Panc1 (cell line): ENCODE results near the gene HLA-E. TPM values are rescaled to one million over a fixed set of nuclear protein-coding genes. Genes with fewer than 3 reads are reported as not detected.

Experiments
- ATAC-seq: fragments of 200-7000 bp; cut with Tn5 transposase; 2 replicates; pipeline ENCODE4 v1.9.1; 2020; ENCODE audit warnings: mild to moderate bottlenecking, moderate library complexity
- BruUV-seq: library from RNA; stranded (reverse); fragments of 400-500 nt; replicated peaks from 2 replicates; lab custom pipeline; 2021; lab: Mats Ljungman, UMichigan
- CTCF ChIA-PET: fragments of 300-600 bp; sonication (Branson Sonifier 250); formaldehyde crosslinking; loops from one replicate; lab custom pipeline; 2022; ENCODE audit warnings: antibody characterized with exemption; lab: Charles Lee
- POLR2A ChIA-PET: fragments of 300-600 bp; sonication (Branson Sonifier 250); formaldehyde crosslinking; loops from one replicate; lab custom pipeline; 2022; ENCODE audit warnings: antibody characterized with exemption; lab: Charles Lee
- DNase-seq: peaks from one replicate; pipeline ENCODE4 v3.0.0-alpha.2; 2010; ENCODE audit warnings: low read depth, low spot score
- H3K27ac ChIP-seq: 2 replicates; pipeline ENCODE4 v1.5.1; 2011; ENCODE audit warnings: mild to moderate bottlenecking, low read length, inconsistent platforms
- H3K27me3 ChIP-seq: fragments of 200-500 bp; sonication (Bioruptor generic); 2 replicates; pipeline ENCODE4 v1.6.0; 2014; ENCODE audit warnings: low read length, inconsistent platforms; ENCODE audit not compliant: control insufficient read depth, insufficient read depth
- H3K36me3 ChIP-seq: fragments of 200-500 bp; sonication (Bioruptor generic); 2 replicates; pipeline ENCODE4 v1.5.1; 2014; ENCODE audit warnings: inconsistent platforms, mild to moderate bottlenecking, low read length, moderate library complexity; ENCODE audit not compliant: control insufficient read depth, insufficient read depth
- H3K4me1 ChIP-seq: 2 replicates; pipeline ENCODE4 v1.5.1; 2011; ENCODE audit warnings: inconsistent platforms, mild to moderate bottlenecking, low read length, moderate library complexity; ENCODE audit not compliant: control insufficient read depth, insufficient read depth
- H3K4me3 ChIP-seq, 2 experiments: 2 replicates each; pipeline ENCODE4 v1.5.1; 2011 to 2012; ENCODE audit warnings: low read depth in 2 of 2, low read length in 2 of 2, mild to moderate bottlenecking in 2 of 2, inconsistent platforms in 1 of 2, moderate library complexity in 1 of 2
- H3K9me3 ChIP-seq: fragments of 200-500 bp; sonication (Bioruptor generic); 2 replicates; pipeline ENCODE4 v1.5.1; 2014; ENCODE audit warnings: low read depth, mild to moderate bottlenecking, inconsistent platforms, low read length, moderate library complexity; ENCODE audit not compliant: control insufficient read depth, insufficient read depth
- POLR2AphosphoS5 ChIP-seq: IDR thresholded peaks from 2 replicates; pipeline ENCODE4 v1.6.1; 2012; ENCODE audit warnings: mild to moderate bottlenecking, low read depth, low read length, moderate library complexity
- SIN3A ChIP-seq: IDR thresholded peaks from 2 replicates; pipeline ENCODE4 v1.6.1; 2012; ENCODE audit warnings: low read depth, mild to moderate bottlenecking, low read length, moderate library complexity, borderline replicate concordance; ENCODE audit not compliant: insufficient read depth
- TCF7L2 ChIP-seq: IDR thresholded peaks from 2 replicates; pipeline ENCODE4 v1.6.1; 2011; ENCODE audit warnings: mild to moderate bottlenecking, low read depth, low read length, inconsistent platforms
- in situ Hi-C: cut with HindIII; loops from 2 replicates; pipeline ENCODE4 v1.10.0; 2016; ENCODE audit warnings: low sequenced_read_pairs, low pct_unique_long_range_greater_than_20kb
- intact Hi-C: fragments of 100-400 bp; cut with micrococcal nuclease; formaldehyde crosslinking; loops from one replicate; pipeline ENCODE4 v1.10.0; 2022; ENCODE audit not compliant: unreplicated experiment
- total RNA-seq: library from RNA; stranded (reverse); gene quantifications from one replicate; pipeline ENCODE4 v1.2.1, GENCODE V29; 2021; ENCODE audit not compliant: unreplicated experiment
- TF ChIP-seq, protein P1 (sequence below), 2 experiments: IDR thresholded peaks; 2 replicates each; pipeline ENCODE4 v1.6.1; 2011 to 2012; ENCODE audit warnings: low read depth in 2 of 2, control low read depth in 1 of 2, low read length in 1 of 2, mild to moderate bottlenecking in 1 of 2, moderate library complexity in 1 of 2; ENCODE audit not compliant: insufficient read depth in 1 of 2
- TF ChIP-seq, protein P2 (sequence below): fragments of 450-650 bp; IDR thresholded peaks from 2 replicates; pipeline ENCODE4 v1.5.1; 2017; ENCODE audit warnings: mild to moderate bottlenecking

HLA-E gene
- total RNA-seq, 1 experiment from 2014 or later: 132 TPM

DNA sequence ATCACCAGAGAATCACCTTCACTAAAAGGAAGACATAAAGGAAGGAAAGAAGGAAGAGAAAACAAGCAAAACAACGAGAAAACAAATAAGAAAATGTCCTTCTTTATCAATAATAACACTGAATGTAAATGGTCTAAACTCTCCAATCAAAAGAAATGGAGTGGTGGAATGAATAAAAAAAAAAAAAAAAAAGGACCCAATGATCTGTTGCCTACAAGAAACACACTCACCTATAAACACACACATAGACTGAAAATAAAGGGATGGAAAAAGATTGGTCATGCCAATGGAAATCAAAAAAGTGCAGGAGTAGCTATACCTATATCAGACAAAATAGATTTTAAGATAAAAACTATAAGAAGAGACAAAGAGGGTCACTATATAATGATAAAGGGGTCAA, 30.2 kb upstream of the HLA-E start:
- H3K27me3 ChIP-seq: peaks cover 40% of the 10 kb centered on the region
- no TSS peak for BruUV-seq
- ChIA-PET POLR2A (no interaction called here), CTCF (interaction anchor here (0.6 kb wide), 1 partner anchor 14 kb away, joined by 4 read pairs; no protein-coding TSS in a partner anchor)
- no peaks in the 10 kb centered on the region for H3K9me3 ChIP-seq
- H3K4me1 ChIP-seq: no peaks in the 10 kb centered on the region
- no peak overlapping the region for H3K4me3 ChIP-seq
- intact Hi-C loops: no loop called here
- no peak for DNase-seq
- H3K36me3 ChIP-seq: no peaks in the 10 kb centered on the region
- ATAC-seq: no peak
- TF ChIP-seq, protein P1, sequence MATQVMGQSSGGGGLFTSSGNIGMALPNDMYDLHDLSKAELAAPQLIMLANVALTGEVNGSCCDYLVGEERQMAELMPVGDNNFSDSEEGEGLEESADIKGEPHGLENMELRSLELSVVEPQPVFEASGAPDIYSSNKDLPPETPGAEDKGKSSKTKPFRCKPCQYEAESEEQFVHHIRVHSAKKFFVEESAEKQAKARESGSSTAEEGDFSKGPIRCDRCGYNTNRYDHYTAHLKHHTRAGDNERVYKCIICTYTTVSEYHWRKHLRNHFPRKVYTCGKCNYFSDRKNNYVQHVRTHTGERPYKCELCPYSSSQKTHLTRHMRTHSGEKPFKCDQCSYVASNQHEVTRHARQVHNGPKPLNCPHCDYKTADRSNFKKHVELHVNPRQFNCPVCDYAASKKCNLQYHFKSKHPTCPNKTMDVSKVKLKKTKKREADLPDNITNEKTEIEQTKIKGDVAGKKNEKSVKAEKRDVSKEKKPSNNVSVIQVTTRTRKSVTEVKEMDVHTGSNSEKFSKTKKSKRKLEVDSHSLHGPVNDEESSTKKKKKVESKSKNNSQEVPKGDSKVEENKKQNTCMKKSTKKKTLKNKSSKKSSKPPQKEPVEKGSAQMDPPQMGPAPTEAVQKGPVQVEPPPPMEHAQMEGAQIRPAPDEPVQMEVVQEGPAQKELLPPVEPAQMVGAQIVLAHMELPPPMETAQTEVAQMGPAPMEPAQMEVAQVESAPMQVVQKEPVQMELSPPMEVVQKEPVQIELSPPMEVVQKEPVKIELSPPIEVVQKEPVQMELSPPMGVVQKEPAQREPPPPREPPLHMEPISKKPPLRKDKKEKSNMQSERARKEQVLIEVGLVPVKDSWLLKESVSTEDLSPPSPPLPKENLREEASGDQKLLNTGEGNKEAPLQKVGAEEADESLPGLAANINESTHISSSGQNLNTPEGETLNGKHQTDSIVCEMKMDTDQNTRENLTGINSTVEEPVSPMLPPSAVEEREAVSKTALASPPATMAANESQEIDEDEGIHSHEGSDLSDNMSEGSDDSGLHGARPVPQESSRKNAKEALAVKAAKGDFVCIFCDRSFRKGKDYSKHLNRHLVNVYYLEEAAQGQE (IDR thresholded peaks at IDR 0.05; ENCODE audit: insufficient read depth in 1 of 2, low read depth in 2 of 2, low read length in 1 of 2): no peak
- TF ChIP-seq SIN3A (no peak), POLR2AphosphoS5 (no peak), TCF7L2 (no peak)
- TF ChIP-seq, protein P2, sequence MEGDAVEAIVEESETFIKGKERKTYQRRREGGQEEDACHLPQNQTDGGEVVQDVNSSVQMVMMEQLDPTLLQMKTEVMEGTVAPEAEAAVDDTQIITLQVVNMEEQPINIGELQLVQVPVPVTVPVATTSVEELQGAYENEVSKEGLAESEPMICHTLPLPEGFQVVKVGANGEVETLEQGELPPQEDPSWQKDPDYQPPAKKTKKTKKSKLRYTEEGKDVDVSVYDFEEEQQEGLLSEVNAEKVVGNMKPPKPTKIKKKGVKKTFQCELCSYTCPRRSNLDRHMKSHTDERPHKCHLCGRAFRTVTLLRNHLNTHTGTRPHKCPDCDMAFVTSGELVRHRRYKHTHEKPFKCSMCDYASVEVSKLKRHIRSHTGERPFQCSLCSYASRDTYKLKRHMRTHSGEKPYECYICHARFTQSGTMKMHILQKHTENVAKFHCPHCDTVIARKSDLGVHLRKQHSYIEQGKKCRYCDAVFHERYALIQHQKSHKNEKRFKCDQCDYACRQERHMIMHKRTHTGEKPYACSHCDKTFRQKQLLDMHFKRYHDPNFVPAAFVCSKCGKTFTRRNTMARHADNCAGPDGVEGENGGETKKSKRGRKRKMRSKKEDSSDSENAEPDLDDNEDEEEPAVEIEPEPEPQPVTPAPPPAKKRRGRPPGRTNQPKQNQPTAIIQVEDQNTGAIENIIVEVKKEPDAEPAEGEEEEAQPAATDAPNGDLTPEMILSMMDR: no peak
- in situ Hi-C loops: no loop called here
- no peak overlapping the region for H3K27ac ChIP-seq

GRCh38 chr6:30461055-30461454, 28.3 kb upstream of the HLA-E start:
- TF ChIP-seq TCF7L2: no peak
- TF ChIP-seq, protein P2: no peak
- TF ChIP-seq, protein P1 (IDR thresholded peaks at IDR 0.05; ENCODE audit: insufficient read depth in 1 of 2, low read depth in 2 of 2, low read length in 1 of 2): no peak
- no peak for TF ChIP-seq POLR2AphosphoS5
- no peak for TF ChIP-seq SIN3A
- Histone ChIP-seq H3K4me1 (no peaks in the 10 kb centered on the region), H3K4me3 (no peak overlapping the region), H3K9me3 (no peaks in the 10 kb centered on the region), H3K36me3 (no peaks in the 10 kb centered on the region), H3K27ac (no peak overlapping the region), H3K27me3 (peaks cover 42% of the 10 kb centered on the region)
- no peak for ATAC-seq
- BruUV-seq: no TSS peak
- in situ Hi-C loops (no loop called here), intact Hi-C loops (no loop called here)
- ChIA-PET POLR2A (no interaction called here), CTCF (no interaction called here)
- no peak for DNase-seq
